ENCODE data around the gene WNT9B. TPM values are rescaled to one million over a fixed set of nuclear protein-coding genes. Genes with fewer than 3 reads are reported as not detected.

WNT9B gene
- total RNA-seq, 3 donors from 2014 or later, result 2.0 to 2.4 TPM; not detected in 1

DNA sequence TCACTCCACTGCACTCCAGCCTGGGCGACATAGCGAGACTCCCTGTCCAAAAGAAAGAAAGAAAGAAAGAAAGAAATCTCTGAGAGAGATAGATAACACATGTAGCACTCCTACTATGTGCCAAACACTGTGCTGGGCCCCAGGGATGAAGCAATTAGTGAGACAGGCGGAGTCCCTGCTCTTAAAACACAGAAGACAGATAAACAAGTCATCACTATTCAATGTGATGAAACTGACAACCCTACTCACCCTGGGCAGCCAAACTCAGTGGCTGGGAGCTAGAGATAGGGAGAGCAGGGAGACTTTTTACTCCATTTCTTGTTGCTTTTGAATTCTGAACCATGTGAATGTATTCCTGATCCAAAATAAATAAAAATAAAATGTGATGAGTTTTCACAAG, 36.3 kb downstream of the WNT9B start:
- intact Hi-C loops (cut with DNase I; ENCODE audit: low total_unique reads), result no loop called here
- Histone ChIP-seq H3K9me3 (no peaks in the 10 kb centered on the region), H3K27me3 (peaks cover 0 to 18% of the 10 kb centered on the region in 2 donors), H3K27ac (no peak overlapping the region), H3K4me1 (no peaks in the 10 kb centered on the region), H3K36me3 (no peaks in the 10 kb centered on the region), H3K4me3 (no peak overlapping the region)
- no peak for DNase-seq (ENCODE audit: low spot score in 2 of 2)
- no peak for TF ChIP-seq POLR2A (IDR thresholded peaks at IDR 0.05)
- no peak for TF ChIP-seq POLR2AphosphoS5 (IDR thresholded peaks at IDR 0.05)
- TF ChIP-seq, protein P1, sequence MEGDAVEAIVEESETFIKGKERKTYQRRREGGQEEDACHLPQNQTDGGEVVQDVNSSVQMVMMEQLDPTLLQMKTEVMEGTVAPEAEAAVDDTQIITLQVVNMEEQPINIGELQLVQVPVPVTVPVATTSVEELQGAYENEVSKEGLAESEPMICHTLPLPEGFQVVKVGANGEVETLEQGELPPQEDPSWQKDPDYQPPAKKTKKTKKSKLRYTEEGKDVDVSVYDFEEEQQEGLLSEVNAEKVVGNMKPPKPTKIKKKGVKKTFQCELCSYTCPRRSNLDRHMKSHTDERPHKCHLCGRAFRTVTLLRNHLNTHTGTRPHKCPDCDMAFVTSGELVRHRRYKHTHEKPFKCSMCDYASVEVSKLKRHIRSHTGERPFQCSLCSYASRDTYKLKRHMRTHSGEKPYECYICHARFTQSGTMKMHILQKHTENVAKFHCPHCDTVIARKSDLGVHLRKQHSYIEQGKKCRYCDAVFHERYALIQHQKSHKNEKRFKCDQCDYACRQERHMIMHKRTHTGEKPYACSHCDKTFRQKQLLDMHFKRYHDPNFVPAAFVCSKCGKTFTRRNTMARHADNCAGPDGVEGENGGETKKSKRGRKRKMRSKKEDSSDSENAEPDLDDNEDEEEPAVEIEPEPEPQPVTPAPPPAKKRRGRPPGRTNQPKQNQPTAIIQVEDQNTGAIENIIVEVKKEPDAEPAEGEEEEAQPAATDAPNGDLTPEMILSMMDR (IDR thresholded peaks at IDR 0.05), result no peak

DNA sequence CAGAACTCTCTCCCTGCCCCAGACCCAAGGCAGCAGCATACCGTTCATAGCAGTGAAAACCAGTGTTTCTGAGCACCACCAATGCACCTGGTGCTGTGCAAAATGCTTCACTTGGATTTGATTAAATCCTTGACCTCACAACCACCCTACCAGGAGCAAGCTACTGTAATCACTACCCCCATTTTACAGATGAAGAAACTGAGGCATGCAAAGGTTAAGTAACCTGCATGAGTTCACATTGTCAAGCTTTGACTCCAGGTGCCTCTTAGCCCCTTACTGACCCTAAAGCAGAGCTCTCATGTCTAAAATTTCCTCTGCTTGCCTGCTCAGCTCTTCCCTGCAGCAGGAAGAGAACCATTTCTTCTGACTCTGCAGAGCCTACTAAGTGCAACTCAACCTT, 37.3 kb downstream of the WNT9B start:
- TF ChIP-seq, protein P1 (IDR thresholded peaks at IDR 0.05), result no peak
- no peak for TF ChIP-seq POLR2AphosphoS5 (IDR thresholded peaks at IDR 0.05)
- TF ChIP-seq POLR2A (IDR thresholded peaks at IDR 0.05), result no peak
- intact Hi-C loops (cut with DNase I; ENCODE audit: low total_unique reads), result no loop called here
- no peaks in the 10 kb centered on the region for H3K9me3 ChIP-seq
- no peak for DNase-seq (ENCODE audit: low spot score in 2 of 2)
- H3K36me3 ChIP-seq, result no peaks in the 10 kb centered on the region
- no peak overlapping the region for H3K27ac ChIP-seq
- H3K4me1 ChIP-seq, result no peaks in the 10 kb centered on the region
- H3K4me3 ChIP-seq, result no peak overlapping the region
- H3K27me3 ChIP-seq, result peaks cover 0 to 22% of the 10 kb centered on the region in 2 donors

DNA sequence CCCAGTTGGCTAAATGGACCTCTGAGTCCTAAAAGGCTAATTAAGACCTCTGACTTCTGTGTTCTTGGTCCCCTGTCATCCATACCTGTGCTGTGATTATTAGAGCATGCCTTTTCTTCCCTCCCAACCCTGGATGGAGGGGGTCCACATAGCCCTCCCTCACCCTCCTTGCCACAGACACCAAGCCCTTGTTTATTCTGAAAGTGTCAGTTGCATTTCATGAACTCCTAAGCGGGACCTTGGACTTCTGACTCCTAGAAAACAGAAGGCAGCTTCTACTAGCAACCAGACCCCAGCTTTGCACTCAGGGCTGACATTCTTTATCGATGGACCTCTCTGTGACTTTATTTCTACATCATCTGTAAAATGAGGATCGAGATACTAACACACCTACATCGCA, 38.1 kb downstream of the WNT9B start:
- intact Hi-C loops (cut with DNase I; ENCODE audit: low total_unique reads), result no loop called here
- no peaks in the 10 kb centered on the region for H3K36me3 ChIP-seq
- TF ChIP-seq POLR2A (IDR thresholded peaks at IDR 0.05) (no peak), POLR2AphosphoS5 (IDR thresholded peaks at IDR 0.05) (no peak)
- TF ChIP-seq, protein P1 (IDR thresholded peaks at IDR 0.05), result no peak

DNA sequence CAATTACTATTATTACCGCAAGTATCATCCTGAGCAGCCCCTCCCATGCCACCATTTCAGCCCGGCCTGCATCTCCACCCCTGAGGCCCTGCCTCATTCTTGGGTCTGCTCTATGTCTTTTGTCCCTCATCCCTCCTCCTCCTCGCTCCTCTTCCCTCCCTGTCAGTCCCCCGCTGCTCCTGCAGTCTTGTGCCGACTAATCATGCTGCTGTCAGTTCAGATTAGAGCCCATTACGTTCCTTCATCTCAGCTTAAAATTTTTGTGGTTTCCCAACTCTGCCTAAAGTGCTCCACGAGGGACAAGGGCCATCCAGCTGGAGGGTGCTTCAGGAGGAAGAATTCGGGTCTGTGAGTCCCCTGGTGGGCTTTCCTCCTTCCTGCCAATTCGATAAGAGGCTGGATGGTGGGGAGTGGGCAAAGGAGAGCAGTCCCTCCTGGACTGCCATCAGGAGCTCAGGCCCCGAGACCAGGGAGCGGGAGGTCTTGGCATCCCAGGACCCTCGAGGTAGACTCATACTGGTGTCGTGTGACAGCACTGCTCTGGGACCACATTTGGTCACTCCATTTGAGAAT, 38.7 kb downstream of the WNT9B start:
- H3K9me3 ChIP-seq, result no peaks in the 10 kb centered on the region
- peaks cover 0 to 23% of the 10 kb centered on the region in 2 donors for H3K27me3 ChIP-seq
- H3K36me3 ChIP-seq, result no peaks in the 10 kb centered on the region
- intact Hi-C loops (cut with DNase I; ENCODE audit: low total_unique reads), result no loop called here
- H3K27ac ChIP-seq, result no peak overlapping the region
- no peak overlapping the region for H3K4me3 ChIP-seq
- no peaks in the 10 kb centered on the region for H3K4me1 ChIP-seq
- no peak for DNase-seq (ENCODE audit: low spot score in 2 of 2)
- TF ChIP-seq, protein P1 (IDR thresholded peaks at IDR 0.05), result no peak
- TF ChIP-seq POLR2AphosphoS5 (IDR thresholded peaks at IDR 0.05) (no peak), POLR2A (IDR thresholded peaks at IDR 0.05) (no peak)

More for the DNA sequence above, 38.1 kb downstream of the WNT9B start:
- no peaks in the 10 kb centered on the region for H3K9me3 ChIP-seq
- no peaks in the 10 kb centered on the region for H3K4me1 ChIP-seq
- no peak overlapping the region for H3K27ac ChIP-seq
- peaks cover 0 to 21% of the 10 kb centered on the region in 2 donors for H3K27me3 ChIP-seq
- no peak for DNase-seq (ENCODE audit: low spot score in 2 of 2)
- H3K4me3 ChIP-seq, result no peak overlapping the region

DNA sequence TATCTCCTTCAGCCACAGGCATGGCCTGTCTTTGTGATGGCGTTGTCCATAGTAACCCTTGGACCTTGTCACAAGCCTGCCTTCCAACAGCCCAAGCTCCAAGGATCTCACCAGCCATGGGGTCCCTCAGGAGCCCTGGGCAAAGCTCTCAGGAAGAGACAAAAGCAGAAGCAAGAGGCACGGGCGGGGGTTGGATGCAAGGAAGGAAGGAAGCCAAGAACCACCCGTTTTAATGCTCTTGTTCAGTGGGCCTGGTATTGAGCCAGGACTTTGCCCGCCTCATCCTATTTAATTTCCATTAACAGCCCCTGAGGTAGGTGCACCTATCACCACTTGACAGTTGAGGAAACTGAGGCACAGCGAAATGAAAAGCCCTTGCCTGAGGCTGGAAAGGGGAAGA, 39.3 kb downstream of the WNT9B start:
- no peak for DNase-seq (ENCODE audit: low spot score in 2 of 2)
- Histone ChIP-seq H3K4me1 (no peaks in the 10 kb centered on the region), H3K27me3 (peaks cover 0 to 24% of the 10 kb centered on the region in 2 donors), H3K27ac (no peak overlapping the region), H3K36me3 (no peaks in the 10 kb centered on the region), H3K4me3 (no peak overlapping the region), H3K9me3 (no peaks in the 10 kb centered on the region)
- TF ChIP-seq POLR2AphosphoS5 (IDR thresholded peaks at IDR 0.05) (no peak), POLR2A (IDR thresholded peaks at IDR 0.05) (no peak)
- TF ChIP-seq, protein P1 (IDR thresholded peaks at IDR 0.05), result no peak
- intact Hi-C loops (cut with DNase I; ENCODE audit: low total_unique reads), result no loop called here
